Dendritic cell treated with granulocyte-macrophage colony-stimulating factor and Interleukin-4, amounts not matched to agents 40 ng/mL and 50 ng/mL, for 4 days (primary cell): ENCODE results near the gene KIFAP3.

Experiments used
- H3K27ac Mint-ChIP-seq: one replicate; pipeline ENCODE4 v1.8.0; 2022; ENCODE audit warnings: mild to moderate bottlenecking, mixed read lengths
- H3K27me3 Mint-ChIP-seq: one replicate; pipeline ENCODE4 v1.8.0; 2022; ENCODE audit warnings: mild to moderate bottlenecking, mixed read lengths
- H3K36me3 Mint-ChIP-seq: one replicate; pipeline ENCODE4 v1.8.0; 2022; ENCODE audit warnings: low read depth, mixed read lengths
- H3K4me1 Mint-ChIP-seq: one replicate; pipeline ENCODE4 v1.8.0; 2022; ENCODE audit warnings: low read depth, mixed read lengths
- H3K4me3 Mint-ChIP-seq: one replicate; pipeline ENCODE4 v1.8.0; 2022; ENCODE audit warnings: mild to moderate bottlenecking, moderate library complexity, mixed read lengths
- H3K9me3 Mint-ChIP-seq: one replicate; pipeline ENCODE4 v1.8.0; 2022; ENCODE audit warnings: mixed read lengths
- intact Hi-C: fragments of 100-400 bp; cut with micrococcal nuclease; formaldehyde crosslinking; loops from one replicate; pipeline ENCODE4 v1.15.0; 2022

The KIFAP3 gene

GRCh38 chr1:169995993-169996392, 78.5 kb downstream of the KIFAP3 start:
- Mint-ChIP-seq H3K4me3 (no peak overlapping the region), H3K27ac (no peak overlapping the region), H3K4me1 (no peaks in the 10 kb centered on the region), H3K9me3 (no peaks in the 10 kb centered on the region), H3K36me3 (no peaks in the 10 kb centered on the region), H3K27me3 (no peaks in the 10 kb centered on the region)
- intact Hi-C loops, result no loop called here

GRCh38 chr1:169989246-169989645, 85.2 kb downstream of the KIFAP3 start:
- no peaks in the 10 kb centered on the region for H3K4me1 Mint-ChIP-seq
- H3K27ac Mint-ChIP-seq, result no peak overlapping the region
- intact Hi-C loops, result no loop called here
- H3K27me3 Mint-ChIP-seq, result no peaks in the 10 kb centered on the region
- no peaks in the 10 kb centered on the region for H3K36me3 Mint-ChIP-seq
- H3K9me3 Mint-ChIP-seq, result no peaks in the 10 kb centered on the region
- no peak overlapping the region for H3K4me3 Mint-ChIP-seq

- H3K4me1 Mint-ChIP-seq, result no peaks in the 10 kb centered on the region
- no peak overlapping the region for H3K4me3 Mint-ChIP-seq
- peaks cover 6% of the 10 kb centered on the region for H3K36me3 Mint-ChIP-seq
- no peak overlapping the region for H3K27ac Mint-ChIP-seq
- intact Hi-C loops, result no loop called here
- no peaks in the 10 kb centered on the region for H3K9me3 Mint-ChIP-seq
- H3K27me3 Mint-ChIP-seq, result no peaks in the 10 kb centered on the region
Observed at GRCh38 chr1:169985757-169986156, 88.7 kb downstream of the KIFAP3 start.

- H3K9me3 Mint-ChIP-seq, result no peaks in the 10 kb centered on the region
- H3K27me3 Mint-ChIP-seq, result no peaks in the 10 kb centered on the region
- intact Hi-C loops, result no loop called here
- no peak overlapping the region for H3K4me3 Mint-ChIP-seq
- no peaks in the 10 kb centered on the region for H3K4me1 Mint-ChIP-seq
- H3K36me3 Mint-ChIP-seq, result no peaks in the 10 kb centered on the region
- no peak overlapping the region for H3K27ac Mint-ChIP-seq
Observed at GRCh38 chr1:169974067-169974466, 100.4 kb downstream of the KIFAP3 start.

- Mint-ChIP-seq H3K27me3 (no peaks in the 10 kb centered on the region), H3K9me3 (no peaks in the 10 kb centered on the region), H3K27ac (no peak overlapping the region), H3K4me3 (no peak overlapping the region), H3K4me1 (no peaks in the 10 kb centered on the region), H3K36me3 (no peaks in the 10 kb centered on the region)
- intact Hi-C loops, result no loop called here
Observed at GRCh38 chr1:169970114-169970513, 104.4 kb downstream of the KIFAP3 start.

GRCh38 chr1:169968174-169968573, 106.3 kb downstream of the KIFAP3 start:
- Mint-ChIP-seq H3K27me3 (no peaks in the 10 kb centered on the region), H3K9me3 (no peaks in the 10 kb centered on the region), H3K36me3 (no peaks in the 10 kb centered on the region), H3K4me1 (no peaks in the 10 kb centered on the region), H3K4me3 (no peak overlapping the region), H3K27ac (no peak overlapping the region)
- intact Hi-C loops, result no loop called here

GRCh38 chr1:169964206-169964605, 110.3 kb downstream of the KIFAP3 start:
- H3K27me3 Mint-ChIP-seq, result no peaks in the 10 kb centered on the region
- no peaks in the 10 kb centered on the region for H3K4me1 Mint-ChIP-seq
- H3K27ac Mint-ChIP-seq, result no peak overlapping the region
- no peaks in the 10 kb centered on the region for H3K36me3 Mint-ChIP-seq
- intact Hi-C loops, result no loop called here
- H3K4me3 Mint-ChIP-seq, result no peak overlapping the region
- H3K9me3 Mint-ChIP-seq, result no peaks in the 10 kb centered on the region

- Mint-ChIP-seq H3K27ac (no peak overlapping the region), H3K4me3 (no peak overlapping the region), H3K36me3 (no peaks in the 10 kb centered on the region), H3K9me3 (no peaks in the 10 kb centered on the region), H3K4me1 (no peaks in the 10 kb centered on the region), H3K27me3 (no peaks in the 10 kb centered on the region)
- intact Hi-C loops, result no loop called here
Observed at GRCh38 chr1:169959686-169960085, 114.8 kb downstream of the KIFAP3 start.

- no peak overlapping the region for H3K27ac Mint-ChIP-seq
- intact Hi-C loops, result no loop called here
- no peak overlapping the region for H3K4me3 Mint-ChIP-seq
- H3K9me3 Mint-ChIP-seq, result no peaks in the 10 kb centered on the region
- no peaks in the 10 kb centered on the region for H3K4me1 Mint-ChIP-seq
- no peaks in the 10 kb centered on the region for H3K36me3 Mint-ChIP-seq
- no peaks in the 10 kb centered on the region for H3K27me3 Mint-ChIP-seq
Observed at GRCh38 chr1:169958987-169959386, 115.5 kb downstream of the KIFAP3 start.

GRCh38 chr1:169957884-169958283, 116.6 kb downstream of the KIFAP3 start:
- Mint-ChIP-seq H3K27ac (no peak overlapping the region), H3K9me3 (no peaks in the 10 kb centered on the region), H3K27me3 (no peaks in the 10 kb centered on the region), H3K4me1 (no peaks in the 10 kb centered on the region), H3K36me3 (peaks cover 9% of the 10 kb centered on the region), H3K4me3 (no peak overlapping the region)
- intact Hi-C loops, result no loop called here

GRCh38 chr1:169951108-169951507, 123.4 kb downstream of the KIFAP3 start:
- H3K4me3 Mint-ChIP-seq, result no peak overlapping the region
- H3K9me3 Mint-ChIP-seq, result no peaks in the 10 kb centered on the region
- intact Hi-C loops, result no loop called here
- H3K27ac Mint-ChIP-seq, result no peak overlapping the region
- no peaks in the 10 kb centered on the region for H3K27me3 Mint-ChIP-seq
- no peaks in the 10 kb centered on the region for H3K4me1 Mint-ChIP-seq
- peaks cover 9% of the 10 kb centered on the region for H3K36me3 Mint-ChIP-seq

- Mint-ChIP-seq H3K27me3 (no peaks in the 10 kb centered on the region), H3K4me1 (no peaks in the 10 kb centered on the region), H3K9me3 (no peaks in the 10 kb centered on the region), H3K36me3 (peaks cover 9% of the 10 kb centered on the region), H3K27ac (no peak overlapping the region), H3K4me3 (no peak overlapping the region)
- intact Hi-C loops, result no loop called here
Observed at GRCh38 chr1:169949139-169949538, 125.4 kb downstream of the KIFAP3 start.

- Mint-ChIP-seq H3K4me3 (no peak overlapping the region), H3K4me1 (no peaks in the 10 kb centered on the region), H3K36me3 (no peaks in the 10 kb centered on the region), H3K27ac (no peak overlapping the region), H3K9me3 (no peaks in the 10 kb centered on the region), H3K27me3 (no peaks in the 10 kb centered on the region)
- intact Hi-C loops, result no loop called here
Observed at GRCh38 chr1:169946206-169946605, 128.3 kb downstream of the KIFAP3 start.

GRCh38 chr1:169945181-169945580, 129.3 kb downstream of the KIFAP3 start:
- H3K4me3 Mint-ChIP-seq, result no peak overlapping the region
- no peaks in the 10 kb centered on the region for H3K36me3 Mint-ChIP-seq
- no peaks in the 10 kb centered on the region for H3K4me1 Mint-ChIP-seq
- H3K27ac Mint-ChIP-seq, result no peak overlapping the region
- H3K9me3 Mint-ChIP-seq, result no peaks in the 10 kb centered on the region
- H3K27me3 Mint-ChIP-seq, result no peaks in the 10 kb centered on the region
- intact Hi-C loops, result no loop called here

- no peaks in the 10 kb centered on the region for H3K9me3 Mint-ChIP-seq
- H3K36me3 Mint-ChIP-seq, result no peaks in the 10 kb centered on the region
- no peaks in the 10 kb centered on the region for H3K27me3 Mint-ChIP-seq
- intact Hi-C loops, result no loop called here
- no peak overlapping the region for H3K27ac Mint-ChIP-seq
- no peak overlapping the region for H3K4me3 Mint-ChIP-seq
- peaks cover 5% of the 10 kb centered on the region for H3K4me1 Mint-ChIP-seq
Observed at GRCh38 chr1:169944621-169945020, 129.9 kb downstream of the KIFAP3 start.
